GM12878 (cell line): Measurements from ENCODE around the gene ICA1. TPM values are rescaled to one million over a fixed set of nuclear protein-coding genes. Genes with fewer than 3 reads are reported as not detected.

ENCODE experiments used
- ATAC-seq: fragments of 200-7000 bp; cut with Tn5 transposase; 3 replicates; pipeline ENCODE4 v1.9.1; 2020; ENCODE audit warnings: mild to moderate bottlenecking, moderate library complexity
- BruUV-seq: library from RNA; stranded (reverse); fragments of 400-500 nt; replicated peaks from 2 replicates; lab custom pipeline; 2021; lab: Mats Ljungman, UMichigan
- CTCF ChIA-PET: fragments of 300-600 bp; sonication (Branson Sonifier 250); formaldehyde crosslinking; extraction: SDS; loops from one replicate; lab custom pipeline; 2021; ENCODE audit warnings: inconsistent platforms; lab: Yijun Ruan, JAX
- POLR2A ChIA-PET: fragments of 350-600 bp; formaldehyde crosslinking; extraction: SDS; loops from one replicate; lab custom pipeline; 2021; ENCODE audit warnings: inconsistent platforms; lab: Charles Lee
- RAD21 ChIA-PET: fragments of 300-600 bp; sonication (Branson Sonifier 250); formaldehyde crosslinking; loops from one replicate; lab custom pipeline; 2023; ENCODE audit warnings: antibody characterized with exemption; ENCODE audit not compliant: unreplicated experiment; lab: Charles Lee
- SMC1A ChIA-PET: fragments of 300-600 bp; sonication (Branson Sonifier 250); formaldehyde crosslinking; loops from one replicate; lab custom pipeline; 2023; ENCODE audit not compliant: unreplicated experiment, uncharacterized antibody; lab: Charles Lee
- DNase-seq: peaks from one replicate; pipeline ENCODE4 v3.0.0-alpha.2; 2011; ENCODE audit warnings: low read depth, low spot score
- FAIRE-seq: peaks from 3 replicates; lab custom pipeline; 2011; peaks lifted over from hg19 to GRCh38; lab: Jason Lieb, UNC
- H2AFZ ChIP-seq: 2 replicates; pipeline ENCODE4 v1.6.0; 2011; ENCODE audit warnings: low read depth, low read length, control low read depth; ENCODE audit not compliant: control insufficient read depth
- H3K27ac ChIP-seq: 2 replicates; pipeline ENCODE4 v1.5.1; 2011; ENCODE audit warnings: control low read depth; ENCODE audit not compliant: control insufficient read depth, insufficient read depth
- H3K27me3 ChIP-seq, 2 experiments: replicated peaks in 1 of 2; 2 replicates each; pipeline versions ENCODE4 v1.6.0 to v1.6.1; 2011; ENCODE audit warnings: low read length in 1 of 2; ENCODE audit not compliant: control insufficient read depth in 2 of 2, insufficient read depth in 2 of 2
- H3K36me3 ChIP-seq, 2 experiments: 2 replicates each; pipeline ENCODE4 v1.5.1; 2011; ENCODE audit warnings: low read length in 1 of 2; ENCODE audit not compliant: control insufficient read depth in 2 of 2, insufficient read depth in 2 of 2
- H3K4me1 ChIP-seq: 2 replicates; pipeline ENCODE4 v1.6.1; 2011; ENCODE audit warnings: mild to moderate bottlenecking, low read length, moderate library complexity, mixed read lengths; ENCODE audit not compliant: control insufficient read depth, insufficient read depth
- H3K4me2 ChIP-seq: 2 replicates; pipeline ENCODE4 v1.6.0; 2011; ENCODE audit warnings: control low read depth; ENCODE audit not compliant: control insufficient read depth, insufficient read depth
- H3K4me3 ChIP-seq: fragments of 200-600 bp; sonication (generic); 2 replicates; pipeline ENCODE4 v1.5.1; 2016
- H3K79me2 ChIP-seq: 2 replicates; pipeline ENCODE4 v1.6.0; 2011; ENCODE audit warnings: low read length; ENCODE audit not compliant: control insufficient read depth, insufficient read depth
- H3K9ac ChIP-seq: 2 replicates; pipeline ENCODE4 v1.8.0; 2011; ENCODE audit warnings: low read length, control low read depth, mixed read lengths; ENCODE audit not compliant: control insufficient read depth, insufficient read depth
- H3K9me3 ChIP-seq: replicated peaks from 3 replicates; pipeline ENCODE4 v1.5.1; 2011; ENCODE audit warnings: mild to moderate bottlenecking, low read length; ENCODE audit not compliant: control insufficient read depth, insufficient read depth
- H4K20me1 ChIP-seq: 2 replicates; pipeline ENCODE4 v1.6.0; 2011; ENCODE audit not compliant: control insufficient read depth, insufficient read depth
- HDAC6 ChIP-seq: fragments of 200-600 bp; sonication (generic); IDR thresholded peaks from one replicate; pipeline ENCODE4 v1.8.0; 2017; ENCODE audit warnings: antibody characterized with exemption; ENCODE audit not compliant: unreplicated experiment
- WGBS: methylation state at CpG from one replicate; pipeline ENCODE4 v1.1.6; 2016; ENCODE audit warnings: low lambda C conversion rate; ENCODE audit not compliant: insufficient replicate concordance, insufficient coverage; ENCODE audit errors: missing lambda C conversion rate; 5-methylcytosine and 5-hydroxymethylcytosine counted together
- in situ Hi-C: fragments of 300-500 bp; cut with MboI; formaldehyde crosslinking; loops from 9 replicates; pipeline ENCODE4 v1.14.3; 2018; ENCODE audit warnings: mixed read lengths
- intact Hi-C: fragments of 100-400 bp; cut with micrococcal nuclease; formaldehyde crosslinking; loops from one replicate; pipeline ENCODE4 v1.14.2; 2022; ENCODE audit not compliant: unreplicated experiment
- polyA plus RNA-seq, 11 experiments: library from polyadenylated mRNA; depleted of rRNA in 4 of 11; unstranded in 6 of 11; stranded (reverse) in 5 of 11; fragments of >200 nt; fragmentation: Nextera tagmentation in 4 of 11; fragmentation: Illumina TruSeq in 1 of 11; extraction: Ambion mirVana in 4 of 11; extraction: Trizol in 1 of 11; gene quantifications; 1 replicate in 1 of 11; 2 replicates in 10 of 11; pipeline versions ENCODE4 v1.2.1 to v1.2.3, GENCODE V29; 2011 to 2016; ENCODE audit warnings: inconsistent platforms in 2 of 11, missing spikeins in 2 of 11, low read depth in 1 of 11
- total RNA-seq, 4 experiments: library from RNA; depleted of rRNA in 3 of 4; stranded (reverse); fragments of >200 nt in 3 of 4; fragmentation: Illumina TruSeq in 1 of 4; extraction: Trizol in 1 of 4; gene quantifications; 2 replicates each; pipeline versions ENCODE4 v1.2.1 to v1.2.3, GENCODE V29; 2013 to 2021
- TF ChIP-seq, protein P1 (sequence below): fragments of 450-650 bp; IDR thresholded peaks from 2 replicates; pipeline ENCODE4 v1.6.1; 2017; ENCODE audit warnings: antibody characterized with exemption, mild to moderate bottlenecking, moderate library complexity
- TF ChIP-seq, protein P2 (sequence below): IDR thresholded peaks from 2 replicates; pipeline ENCODE4 v1.6.1; 2012; ENCODE audit warnings: mild to moderate bottlenecking, low read depth, low read length

The ICA1 gene
- total and polyA plus RNA-seq, 10 of the 15 experiments (the other 5 are each of a cell fraction or from before 2014, with no cell fraction given), result 1.3 to 35.1 (median 3.3) TPM

DNA sequence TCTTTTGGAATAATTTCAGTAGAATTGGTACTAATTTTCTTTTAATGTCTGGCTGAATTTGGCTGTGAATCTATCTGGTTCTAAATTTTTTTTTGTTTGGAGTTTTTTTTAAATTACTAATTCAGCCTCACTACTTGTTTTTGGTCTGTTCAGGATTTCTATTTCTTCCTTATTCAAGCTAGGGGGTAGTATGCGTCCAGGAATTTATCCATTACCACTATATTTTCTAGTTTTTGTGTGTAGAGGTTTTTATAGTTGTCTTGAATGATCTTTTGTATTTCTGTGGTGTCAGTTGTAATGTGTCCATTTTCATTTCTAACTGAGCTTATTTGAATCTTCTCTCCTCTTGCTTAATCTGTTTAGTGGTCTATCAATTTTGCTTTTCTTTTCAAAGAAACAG lies 48.9 kb upstream of the ICA1 start:
- no TSS peak for BruUV-seq
- intact Hi-C loops, result no loop called here
- ChIA-PET POLR2A (no interaction called here), CTCF (interaction anchor here (0.7 kb wide), 1 partner anchor 39 kb away, joined by 4 read pairs; no protein-coding TSS in a partner anchor), RAD21 (no interaction called here)
- H2AFZ ChIP-seq, result no peak overlapping the region
- H3K9ac ChIP-seq, result no peak overlapping the region
- no peak for FAIRE-seq
- no peaks in the 10 kb centered on the region; the same call in 2 of the 3 replicates for H3K9me3 ChIP-seq
- H3K27me3 ChIP-seq, result no peaks in the 10 kb centered on the region
- H3K4me1 ChIP-seq, result no peaks in the 10 kb centered on the region
- no peaks in the 10 kb centered on the region for H3K79me2 ChIP-seq
- no peaks in the 10 kb centered on the region for H3K36me3 ChIP-seq
- no peak overlapping the region for H3K27ac ChIP-seq
- no peak overlapping the region for H3K4me2 ChIP-seq
- H3K4me3 ChIP-seq, result no peak overlapping the region
- TF ChIP-seq, protein P1, sequence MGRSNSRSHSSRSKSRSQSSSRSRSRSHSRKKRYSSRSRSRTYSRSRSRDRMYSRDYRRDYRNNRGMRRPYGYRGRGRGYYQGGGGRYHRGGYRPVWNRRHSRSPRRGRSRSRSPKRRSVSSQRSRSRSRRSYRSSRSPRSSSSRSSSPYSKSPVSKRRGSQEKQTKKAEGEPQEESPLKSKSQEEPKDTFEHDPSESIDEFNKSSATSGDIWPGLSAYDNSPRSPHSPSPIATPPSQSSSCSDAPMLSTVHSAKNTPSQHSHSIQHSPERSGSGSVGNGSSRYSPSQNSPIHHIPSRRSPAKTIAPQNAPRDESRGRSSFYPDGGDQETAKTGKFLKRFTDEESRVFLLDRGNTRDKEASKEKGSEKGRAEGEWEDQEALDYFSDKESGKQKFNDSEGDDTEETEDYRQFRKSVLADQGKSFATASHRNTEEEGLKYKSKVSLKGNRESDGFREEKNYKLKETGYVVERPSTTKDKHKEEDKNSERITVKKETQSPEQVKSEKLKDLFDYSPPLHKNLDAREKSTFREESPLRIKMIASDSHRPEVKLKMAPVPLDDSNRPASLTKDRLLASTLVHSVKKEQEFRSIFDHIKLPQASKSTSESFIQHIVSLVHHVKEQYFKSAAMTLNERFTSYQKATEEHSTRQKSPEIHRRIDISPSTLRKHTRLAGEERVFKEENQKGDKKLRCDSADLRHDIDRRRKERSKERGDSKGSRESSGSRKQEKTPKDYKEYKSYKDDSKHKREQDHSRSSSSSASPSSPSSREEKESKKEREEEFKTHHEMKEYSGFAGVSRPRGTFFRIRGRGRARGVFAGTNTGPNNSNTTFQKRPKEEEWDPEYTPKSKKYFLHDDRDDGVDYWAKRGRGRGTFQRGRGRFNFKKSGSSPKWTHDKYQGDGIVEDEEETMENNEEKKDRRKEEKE, result no peak
- TF ChIP-seq, protein P2, sequence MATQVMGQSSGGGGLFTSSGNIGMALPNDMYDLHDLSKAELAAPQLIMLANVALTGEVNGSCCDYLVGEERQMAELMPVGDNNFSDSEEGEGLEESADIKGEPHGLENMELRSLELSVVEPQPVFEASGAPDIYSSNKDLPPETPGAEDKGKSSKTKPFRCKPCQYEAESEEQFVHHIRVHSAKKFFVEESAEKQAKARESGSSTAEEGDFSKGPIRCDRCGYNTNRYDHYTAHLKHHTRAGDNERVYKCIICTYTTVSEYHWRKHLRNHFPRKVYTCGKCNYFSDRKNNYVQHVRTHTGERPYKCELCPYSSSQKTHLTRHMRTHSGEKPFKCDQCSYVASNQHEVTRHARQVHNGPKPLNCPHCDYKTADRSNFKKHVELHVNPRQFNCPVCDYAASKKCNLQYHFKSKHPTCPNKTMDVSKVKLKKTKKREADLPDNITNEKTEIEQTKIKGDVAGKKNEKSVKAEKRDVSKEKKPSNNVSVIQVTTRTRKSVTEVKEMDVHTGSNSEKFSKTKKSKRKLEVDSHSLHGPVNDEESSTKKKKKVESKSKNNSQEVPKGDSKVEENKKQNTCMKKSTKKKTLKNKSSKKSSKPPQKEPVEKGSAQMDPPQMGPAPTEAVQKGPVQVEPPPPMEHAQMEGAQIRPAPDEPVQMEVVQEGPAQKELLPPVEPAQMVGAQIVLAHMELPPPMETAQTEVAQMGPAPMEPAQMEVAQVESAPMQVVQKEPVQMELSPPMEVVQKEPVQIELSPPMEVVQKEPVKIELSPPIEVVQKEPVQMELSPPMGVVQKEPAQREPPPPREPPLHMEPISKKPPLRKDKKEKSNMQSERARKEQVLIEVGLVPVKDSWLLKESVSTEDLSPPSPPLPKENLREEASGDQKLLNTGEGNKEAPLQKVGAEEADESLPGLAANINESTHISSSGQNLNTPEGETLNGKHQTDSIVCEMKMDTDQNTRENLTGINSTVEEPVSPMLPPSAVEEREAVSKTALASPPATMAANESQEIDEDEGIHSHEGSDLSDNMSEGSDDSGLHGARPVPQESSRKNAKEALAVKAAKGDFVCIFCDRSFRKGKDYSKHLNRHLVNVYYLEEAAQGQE, result no peak
- TF ChIP-seq HDAC6, result no peak
- TF ChIP-seq, all 136 proteins: peak for 0
- SMC1A ChIA-PET, result no interaction called here
- DNase-seq (no peak), ATAC-seq (no peak)
- 77% methylated on average over 1 of the region's 1 CpG for WGBS
- no peaks in the 10 kb centered on the region for H4K20me1 ChIP-seq
- in situ Hi-C loops, result no loop called here
